ENCODE data around the gene HIPK2. TPM values are rescaled to one million over a fixed set of nuclear protein-coding genes. Genes with fewer than 3 reads are reported as not detected.
A peak's percentile ranks its signal among the peaks of the same experiment; 100 is the strongest.

HIPK2 gene
- total RNA-seq, 1 donor from 2014 or later = 45.1 TPM

- DNase-seq (ENCODE audit: low read depth) = no peak
- no peak overlapping the region for H3K4me3 ChIP-seq (ENCODE audit: low read depth, low read length)
- no peak for TF ChIP-seq CTCF (conservative IDR thresholded peaks at IDR 0.05; ENCODE audit: low read depth, low read length)
These were observed 143.7 kb downstream of the HIPK2 start for GRCh38 chr7:139634087-139634486.

GRCh38 chr7:139631520-139632031, 146.2 kb downstream of the HIPK2 start:
- no peak overlapping the region for H3K4me3 ChIP-seq (ENCODE audit: low read depth, low read length)
- no peak for TF ChIP-seq CTCF (conservative IDR thresholded peaks at IDR 0.05; ENCODE audit: low read depth, low read length)
- no peak for DNase-seq (ENCODE audit: low read depth)

- TF ChIP-seq CTCF (conservative IDR thresholded peaks at IDR 0.05; ENCODE audit: low read depth, low read length) = no peak
- DNase-seq (ENCODE audit: low read depth) = no peak
- H3K4me3 ChIP-seq (ENCODE audit: low read depth, low read length) = no peak overlapping the region
These were observed 146.9 kb downstream of the HIPK2 start for GRCh38 chr7:139630643-139631519.

- no peak overlapping the region for H3K4me3 ChIP-seq (ENCODE audit: low read depth, low read length)
- no peak for DNase-seq (ENCODE audit: low read depth)
- TF ChIP-seq CTCF (conservative IDR thresholded peaks at IDR 0.05; ENCODE audit: low read depth, low read length) = peak; percentile 19
These were observed 148.3 kb downstream of the HIPK2 start for GRCh38 chr7:139629392-139630082.

DNA sequence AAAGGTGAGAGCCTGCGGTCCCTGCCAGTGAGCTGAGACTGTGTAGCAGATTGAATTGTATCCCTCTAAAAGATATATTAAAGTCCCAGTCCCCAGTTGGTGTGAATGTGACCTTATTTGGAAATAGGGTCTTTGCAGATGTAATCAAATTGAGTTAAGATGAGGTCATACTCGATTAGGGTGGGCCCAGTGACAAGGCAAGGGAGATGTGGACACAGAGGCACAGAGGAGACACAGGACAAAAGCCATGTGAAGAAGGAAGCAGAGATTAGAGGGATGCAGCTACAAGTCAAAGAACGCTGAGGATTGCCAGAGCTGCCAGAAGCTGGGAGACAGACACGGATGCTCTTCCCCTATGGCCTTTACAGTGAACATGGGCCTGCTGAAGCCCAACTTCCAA, 150.0 kb downstream of the HIPK2 start:
- no peak for DNase-seq (ENCODE audit: low read depth)
- TF ChIP-seq CTCF (conservative IDR thresholded peaks at IDR 0.05; ENCODE audit: low read depth, low read length) = no peak
- no peak overlapping the region for H3K4me3 ChIP-seq (ENCODE audit: low read depth, low read length)

- no peak overlapping the region for H3K4me3 ChIP-seq (ENCODE audit: low read depth, low read length)
- TF ChIP-seq CTCF (conservative IDR thresholded peaks at IDR 0.05; ENCODE audit: low read depth, low read length) = no peak
- no peak for DNase-seq (ENCODE audit: low read depth)
These were observed 151.0 kb downstream of the HIPK2 start for GRCh38 chr7:139626817-139627216.

Data from epithelial cell of proximal tubule (primary cell).